Hair follicle dermal papilla cell (primary cell): Measurements from ENCODE around the gene MATR3. TPM values are rescaled to one million over a fixed set of nuclear protein-coding genes. Genes with fewer than 3 reads are reported as not detected.
A peak's percentile ranks its signal among the peaks of the same experiment; 100 is the strongest.

Source experiments
- small RNA-seq: library from RNA; depleted of rRNA; stranded (forward); fragments of <200 nt; gene quantifications from one replicate; pipeline ENCODE3, GENCODE V24; 2012
- total RNA-seq: library from RNA; depleted of rRNA; stranded (reverse); fragments of >200 nt; gene quantifications from 2 replicates; pipeline ENCODE4 v1.2.3, GENCODE V29; 2012

MATR3 gene, protein sequence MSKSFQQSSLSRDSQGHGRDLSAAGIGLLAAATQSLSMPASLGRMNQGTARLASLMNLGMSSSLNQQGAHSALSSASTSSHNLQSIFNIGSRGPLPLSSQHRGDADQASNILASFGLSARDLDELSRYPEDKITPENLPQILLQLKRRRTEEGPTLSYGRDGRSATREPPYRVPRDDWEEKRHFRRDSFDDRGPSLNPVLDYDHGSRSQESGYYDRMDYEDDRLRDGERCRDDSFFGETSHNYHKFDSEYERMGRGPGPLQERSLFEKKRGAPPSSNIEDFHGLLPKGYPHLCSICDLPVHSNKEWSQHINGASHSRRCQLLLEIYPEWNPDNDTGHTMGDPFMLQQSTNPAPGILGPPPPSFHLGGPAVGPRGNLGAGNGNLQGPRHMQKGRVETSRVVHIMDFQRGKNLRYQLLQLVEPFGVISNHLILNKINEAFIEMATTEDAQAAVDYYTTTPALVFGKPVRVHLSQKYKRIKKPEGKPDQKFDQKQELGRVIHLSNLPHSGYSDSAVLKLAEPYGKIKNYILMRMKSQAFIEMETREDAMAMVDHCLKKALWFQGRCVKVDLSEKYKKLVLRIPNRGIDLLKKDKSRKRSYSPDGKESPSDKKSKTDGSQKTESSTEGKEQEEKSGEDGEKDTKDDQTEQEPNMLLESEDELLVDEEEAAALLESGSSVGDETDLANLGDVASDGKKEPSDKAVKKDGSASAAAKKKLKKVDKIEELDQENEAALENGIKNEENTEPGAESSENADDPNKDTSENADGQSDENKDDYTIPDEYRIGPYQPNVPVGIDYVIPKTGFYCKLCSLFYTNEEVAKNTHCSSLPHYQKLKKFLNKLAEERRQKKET
- total RNA-seq, result 200 and 201 TPM in 2 replicates

DNA sequence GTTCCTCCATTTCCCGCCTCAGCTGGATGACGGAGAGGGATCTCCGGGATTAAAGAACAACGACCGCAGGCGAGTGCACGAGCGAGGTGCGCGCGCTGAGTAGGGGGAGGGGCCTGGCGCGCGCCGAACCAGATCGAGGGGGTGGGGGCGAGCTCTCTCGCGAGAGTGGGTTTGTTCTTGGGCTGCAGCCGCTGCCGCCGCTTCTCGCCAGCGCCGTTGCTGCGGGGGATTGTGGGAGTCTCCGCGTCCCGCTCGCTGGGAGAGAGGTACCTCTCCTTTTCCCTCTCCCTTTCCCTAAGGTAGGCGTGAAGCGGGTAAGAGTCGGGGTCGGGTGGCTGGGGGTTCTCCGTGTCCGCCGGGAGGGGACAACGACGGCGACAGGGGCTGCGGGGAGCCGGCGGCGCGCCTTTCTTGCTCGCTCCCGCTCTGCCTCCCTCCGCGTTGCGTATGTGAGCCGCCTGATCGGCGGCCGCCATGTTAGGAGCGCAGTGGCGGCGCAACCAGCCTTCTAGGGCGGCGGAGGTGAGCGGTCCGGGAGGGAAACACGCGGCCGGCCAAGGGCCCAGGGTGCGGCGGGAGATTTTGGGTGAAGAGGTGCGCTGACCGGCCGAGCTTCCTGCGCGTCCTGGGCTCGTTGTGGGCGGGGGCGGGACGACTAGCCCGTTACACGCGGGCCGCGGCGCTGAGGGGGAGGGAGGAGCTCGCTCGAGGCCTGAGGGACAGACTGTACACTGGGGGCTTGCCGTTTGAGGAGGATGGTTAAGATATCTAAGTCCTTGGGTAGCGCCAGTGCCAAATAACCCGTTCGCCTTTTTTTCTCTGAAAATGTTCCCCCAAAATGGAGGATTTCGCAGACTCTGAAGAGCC lies at the start of gene MATR3:
MATR3 (plus strand) TSS at position 234 of the 867 bp plus-strand sequence. CDS start 13,676 bp downstream, outside the sequence.

DNA sequence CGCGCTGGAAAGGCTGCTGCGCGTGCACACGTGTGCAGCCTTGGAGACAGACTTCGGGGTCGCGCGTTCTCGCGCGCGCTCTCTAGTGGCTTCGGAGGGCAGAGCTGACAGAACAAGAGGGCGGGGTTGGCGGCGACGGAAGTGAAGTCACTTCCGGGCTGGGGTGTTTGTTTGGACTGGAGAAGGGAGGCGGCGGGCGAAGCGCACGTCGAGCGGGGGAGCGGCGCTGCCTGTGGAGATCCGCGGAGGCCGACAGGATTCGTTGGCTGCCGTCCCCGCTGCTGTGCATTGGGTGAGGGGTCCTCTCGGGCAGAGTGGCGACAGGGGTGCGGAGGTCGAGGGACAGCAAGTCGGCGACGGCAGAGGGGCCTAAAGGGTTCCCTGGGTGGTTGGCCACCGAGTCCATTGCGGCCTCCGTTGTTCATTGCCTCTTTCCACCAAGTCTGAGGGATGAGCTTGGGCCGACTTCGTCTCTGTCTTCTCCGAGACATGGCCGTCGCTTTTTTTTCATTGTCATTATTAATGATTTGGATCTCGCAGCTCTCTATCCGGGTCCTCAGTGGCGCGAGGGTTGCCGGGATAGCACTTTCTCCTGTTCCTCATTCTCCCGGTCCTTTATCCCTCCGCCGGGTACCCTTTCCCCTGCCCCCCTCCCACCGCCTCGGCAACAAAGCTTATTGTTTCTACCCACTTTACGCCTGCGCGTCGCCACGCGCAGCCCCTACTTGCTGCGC lies 48.3 kb downstream of the MATR3 start, which contains the start of gene PAIP2:
PAIP2 (plus strand) TSS at position 166 of the 734 bp plus-strand sequence. CDS start 21,931 bp downstream, outside the sequence.

Small RNA genes lying within 50 kb of the gene (small RNA-seq; reads per million reads assigned to genes)
- gene RNA5SP195 (not detected), gene SNORA74A (237 reads per million, percentile 99 among the genes with 10 or more reads in this experiment), gene SNORA74D (59.7 reads per million, percentile 97 among the genes with 10 or more reads in this experiment)

Other genes starting within 250 kb of the MATR3 start
- gene SIL1, start 95.4 kb upstream of the MATR3 start, total RNA-seq, result 40.7 and 43.4 TPM in 2 replicates
- 42.4 and 49.8 TPM in 2 replicates for gene PAIP2, start 48.1 kb downstream of the MATR3 start, total RNA-seq
- not detected in 2 replicates for gene SLC23A1, start 89.6 kb downstream of the MATR3 start, total RNA-seq
- 0.16 TPM in 1 of 2 replicates, not detected in the other for gene MZB1, start 96.2 kb downstream of the MATR3 start, total RNA-seq
- gene PROB1, start 101.4 kb downstream of the MATR3 start, total RNA-seq, result 1.9 and 2.4 TPM in 2 replicates
- 1.6 and 7.2 TPM in 2 replicates for gene SPATA24, start 110.3 kb downstream of the MATR3 start, total RNA-seq
- 8.3 and 8.6 TPM in 2 replicates for gene DNAJC18, start 145.8 kb downstream of the MATR3 start, total RNA-seq
- gene ECSCR, start 169.0 kb downstream of the MATR3 start, total RNA-seq, result 1.8 TPM in 1 of 2 replicates, not detected in the other
- not detected in 2 replicates for gene SMIM33, start 177.3 kb downstream of the MATR3 start, total RNA-seq
- gene STING1, start 189.0 kb downstream of the MATR3 start, total RNA-seq, result 62.4 and 64.1 TPM in 2 replicates